Measurements from ENCODE around the gene ACY1. TPM values are rescaled to one million over a fixed set of nuclear protein-coding genes. Genes with fewer than 3 reads are reported as not detected.

The ACY1 gene
- total and polyA plus RNA-seq, 8 donors = 8.0 to 60.6 (median 38.3) TPM; not detected in 1

GRCh38 chr3:51982352-51982837 is 940 bp upstream of the ACY1 start:
- DNase-seq = peak; percentile 66 to 91
- H3K9me3 ChIP-seq = no peaks in the 10 kb centered on the region
- peaks cover 24 to 59% (median 36%) of the 10 kb centered on the region in 4 donors for H3K4me1 ChIP-seq
- no peaks in the 10 kb centered on the region for H3K27me3 ChIP-seq
- TF ChIP-seq POLR2AphosphoS5 (IDR thresholded peaks at IDR 0.05) = peak in 1 of 3 donors; percentile 5
- no peak for TF ChIP-seq POLR2A (IDR thresholded peaks at IDR 0.05)
- TF ChIP-seq EP300 (IDR thresholded peaks at IDR 0.05) = no peak
- peak in 5 of 7 experiments; percentile 24 to 68 (median 39) for TF ChIP-seq CTCF (IDR thresholded peaks at IDR 0.05)
- H3K4me3 ChIP-seq = peak overlapping the region; percentile 58 to 64 (median 63)
- H3K36me3 ChIP-seq = peaks cover 0 to 9% (median 2%) of the 10 kb centered on the region in 4 donors
- intact Hi-C loops (cut with DNase I; ENCODE audit: low total_unique reads) = no loop called here
- 2 to 7% (median 4%) methylated on average over 4 of the region's 4 CpGs for WGBS, 5 donors
- peak overlapping the region; percentile 93 to 99 (median 98) for H3K27ac ChIP-seq

- intact Hi-C loops (cut with DNase I; ENCODE audit: low total_unique reads) = no loop called here
- 60 to 72% (median 66%) methylated on average over 17 to 22 of the region's 22 CpGs for WGBS, 5 donors
- H3K4me3 ChIP-seq = peak overlapping the region; percentile 58 to 64 (median 63)
These were observed 388 bp downstream of the ACY1 start for GRCh38 chr3:51983578-51984268.

GRCh38 chr3:51984269-51984647 is 923 bp downstream of the ACY1 start:
- TF ChIP-seq EP300 (IDR thresholded peaks at IDR 0.05) (no peak), CTCF (IDR thresholded peaks at IDR 0.05) (no peak), POLR2AphosphoS5 (IDR thresholded peaks at IDR 0.05) (no peak), POLR2A (IDR thresholded peaks at IDR 0.05) (no peak)
- DNase-seq = no peak
- no peaks in the 10 kb centered on the region for H3K9me3 ChIP-seq
- H3K4me3 ChIP-seq = peak overlapping the region in 1 of 4 donors; percentile 64
- peaks cover 0 to 9% (median 2%) of the 10 kb centered on the region in 4 donors for H3K36me3 ChIP-seq
- H3K27me3 ChIP-seq = no peaks in the 10 kb centered on the region
- peaks cover 24 to 60% (median 36%) of the 10 kb centered on the region in 4 donors for H3K4me1 ChIP-seq
- H3K27ac ChIP-seq = peak overlapping the region; percentile 93 to 99 (median 98)
- intact Hi-C loops (cut with DNase I; ENCODE audit: low total_unique reads) = no loop called here

More at GRCh38 chr3:51983578-51984268, 388 bp downstream of the ACY1 start:
- H3K9me3 ChIP-seq = no peaks in the 10 kb centered on the region
- DNase-seq = no peak
- peaks cover 0 to 9% (median 2%) of the 10 kb centered on the region in 4 donors for H3K36me3 ChIP-seq
- H3K27ac ChIP-seq = peak overlapping the region; percentile 93 to 99 (median 98)
- H3K27me3 ChIP-seq = no peaks in the 10 kb centered on the region
- TF ChIP-seq POLR2A (IDR thresholded peaks at IDR 0.05) (peak in 1 of 4 donors; percentile 3), EP300 (IDR thresholded peaks at IDR 0.05) (no peak)
- peaks cover 24 to 59% (median 36%) of the 10 kb centered on the region in 4 donors for H3K4me1 ChIP-seq

GRCh38 chr3:51985063-51985462 is 1.7 kb downstream of the ACY1 start:
- Histone ChIP-seq H3K27ac (peak overlapping the region in 3 of 5 donors; percentile 23 to 93 (median 62)), H3K4me1 (peaks cover 24 to 68% (median 43%) of the 10 kb centered on the region in 4 donors)
- WGBS, 5 donors = 86 to 93% (median 91%) methylated on average over 6 of the region's 6 CpGs

More at GRCh38 chr3:51985063-51985462, 1.7 kb downstream of the ACY1 start:
- Histone ChIP-seq H3K27me3 (no peaks in the 10 kb centered on the region), H3K9me3 (no peaks in the 10 kb centered on the region), H3K36me3 (peaks cover 0 to 9% (median 2%) of the 10 kb centered on the region in 4 donors), H3K4me3 (no peak overlapping the region)
- no peak for DNase-seq
- intact Hi-C loops (cut with DNase I; ENCODE audit: low total_unique reads) = no loop called here
- TF ChIP-seq POLR2AphosphoS5 (IDR thresholded peaks at IDR 0.05) = no peak
- TF ChIP-seq POLR2A (IDR thresholded peaks at IDR 0.05) = no peak
- no peak for TF ChIP-seq CTCF (IDR thresholded peaks at IDR 0.05)
- TF ChIP-seq EP300 (IDR thresholded peaks at IDR 0.05) = no peak
